HG03378 (cell line): Measurements from ENCODE around the gene PHLDB3.

ENCODE experiments used
- ATAC-seq: cut with Tn5 transposase; IDR thresholded peaks from one replicate; pipeline ENCODE4 v1.9.1; 2021; ENCODE audit warnings: mild to moderate bottlenecking, moderate library complexity; ENCODE audit not compliant: unreplicated experiment

PHLDB3 gene

GRCh38 chr19:43471091-43471490, 33.5 kb downstream of the PHLDB3 start:
- no peak for ATAC-seq

- ATAC-seq = no peak
Observed at GRCh38 chr19:43470288-43470687, 34.3 kb downstream of the PHLDB3 start.

- ATAC-seq = no peak
Observed at GRCh38 chr19:43469160-43469480, 35.4 kb downstream of the PHLDB3 start.

- no peak for ATAC-seq
Observed at GRCh38 chr19:43468354-43469159, 36.0 kb downstream of the PHLDB3 start.

GRCh38 chr19:43467730-43468129, 36.8 kb downstream of the PHLDB3 start:
- ATAC-seq = no peak

- no peak for ATAC-seq
Observed at GRCh38 chr19:43467276-43467675, 37.3 kb downstream of the PHLDB3 start.

- ATAC-seq = no peak
Observed at GRCh38 chr19:43466793-43467192, 37.8 kb downstream of the PHLDB3 start.

- no peak for ATAC-seq
Observed at GRCh38 chr19:43465468-43466120, 39.0 kb downstream of the PHLDB3 start, which contains the start of gene LYPD3. TSS of gene LYPD3 (minus strand) at chr19:43465608. CDS start at chr19:43465571, 37 bp downstream.

GRCh38 chr19:43464134-43464775, 40.3 kb downstream of the PHLDB3 start:
- ATAC-seq = peak; percentile 30

- peak; percentile 62 for ATAC-seq
Observed at GRCh38 chr19:43463381-43464133, 41.0 kb downstream of the PHLDB3 start.

- no peak for ATAC-seq
Observed at GRCh38 chr19:43462785-43463380, 41.7 kb downstream of the PHLDB3 start.

- ATAC-seq = no peak
Observed at GRCh38 chr19:43462383-43462782, 42.2 kb downstream of the PHLDB3 start.

- ATAC-seq = no peak
Observed at GRCh38 chr19:43461303-43461702, 43.2 kb downstream of the PHLDB3 start.

- no peak for ATAC-seq
Observed at GRCh38 chr19:43460362-43461016, 44.1 kb downstream of the PHLDB3 start.

- ATAC-seq = no peak
Observed at GRCh38 chr19:43457809-43458208, 46.7 kb downstream of the PHLDB3 start.

GRCh38 chr19:43455321-43456113, 49.0 kb downstream of the PHLDB3 start:
- no peak for ATAC-seq

GRCh38 chr19:43454031-43454430, 50.5 kb downstream of the PHLDB3 start:
- ATAC-seq = no peak

- no peak for ATAC-seq
Observed at GRCh38 chr19:43452582-43452981, 52.0 kb downstream of the PHLDB3 start.

- ATAC-seq = no peak
Observed at GRCh38 chr19:43450545-43450997, 54.0 kb downstream of the PHLDB3 start.
